Measurements from ENCODE around the gene ABCC6. TPM values are rescaled to one million over a fixed set of nuclear protein-coding genes. Genes with fewer than 3 reads are reported as not detected.
"Not testable (repeated sequence)": the region's sequence is repeated elsewhere in the genome, so short reads cannot be mapped to it uniquely, and the experiment has no call there.

The ABCC6 gene
- total RNA-seq: 1 to 10 TPM in 1 of 2 donors, under 1 TPM in 1; 0.41 to 1.5 TPM

DNA sequence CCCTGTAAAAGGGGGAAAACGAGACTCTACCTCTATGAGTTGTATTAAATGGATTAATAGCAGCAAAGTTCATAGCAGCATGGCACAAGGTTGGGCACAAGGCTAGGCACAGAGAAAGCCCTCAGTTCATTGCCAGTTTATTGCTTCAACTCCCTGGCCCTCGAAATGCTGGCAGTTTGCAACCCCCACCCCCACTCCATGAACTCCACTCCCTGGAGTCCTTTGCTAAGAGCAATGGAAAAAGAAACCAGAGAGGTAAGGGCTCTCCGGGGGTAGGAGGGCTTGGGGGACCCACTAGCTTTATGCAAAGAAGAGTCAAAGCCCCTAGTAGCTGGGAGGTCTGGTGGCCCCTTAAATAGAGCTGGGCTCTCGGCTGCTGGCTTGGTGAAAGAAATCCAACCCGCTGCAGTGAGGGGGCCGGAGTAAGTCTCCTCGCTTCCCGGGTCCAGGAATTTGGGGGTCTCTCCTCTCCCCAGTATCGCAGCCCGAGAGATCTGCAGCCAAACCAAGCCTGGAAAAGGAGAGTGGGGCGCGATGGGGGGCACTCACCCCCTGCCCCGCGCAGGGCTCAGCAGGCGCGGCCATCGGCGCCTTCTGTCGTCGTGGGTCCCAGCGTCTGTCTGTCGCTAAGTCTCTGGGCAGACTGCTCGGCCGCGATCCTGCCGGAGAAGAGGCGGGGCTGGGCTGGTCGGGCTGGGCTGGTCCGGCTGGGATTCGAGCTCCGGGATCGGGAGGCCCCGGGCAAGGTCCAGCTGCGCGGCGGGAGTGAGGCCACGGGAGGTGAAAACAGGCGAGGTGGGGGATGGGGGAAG, at the start of gene ABCC6:
Gene ABCC6, minus strand, starts transcription at position 645 of the 812 bp plus-strand sequence. Its CDS starts 60 bp downstream, at position 585.
- peak; percentile 69 for ATAC-seq (ENCODE audit: insufficient number of reproducible peaks, low FRiP score, low read depth)
- H3K4me1 ChIP-seq (ENCODE audit: control insufficient read depth in 1 of 2, low read depth in 2 of 2); H3K9me3 ChIP-seq; H3K36me3 ChIP-seq; H3K27me3 ChIP-seq (replicated peaks; ENCODE audit: insufficient read depth); DNase-seq (ENCODE audit: low spot score); H3K27ac ChIP-seq: not testable (repeated sequence)
- peak within 1 kb of the TSS; percentile 66 for H3K4me3 ChIP-seq

DNA sequence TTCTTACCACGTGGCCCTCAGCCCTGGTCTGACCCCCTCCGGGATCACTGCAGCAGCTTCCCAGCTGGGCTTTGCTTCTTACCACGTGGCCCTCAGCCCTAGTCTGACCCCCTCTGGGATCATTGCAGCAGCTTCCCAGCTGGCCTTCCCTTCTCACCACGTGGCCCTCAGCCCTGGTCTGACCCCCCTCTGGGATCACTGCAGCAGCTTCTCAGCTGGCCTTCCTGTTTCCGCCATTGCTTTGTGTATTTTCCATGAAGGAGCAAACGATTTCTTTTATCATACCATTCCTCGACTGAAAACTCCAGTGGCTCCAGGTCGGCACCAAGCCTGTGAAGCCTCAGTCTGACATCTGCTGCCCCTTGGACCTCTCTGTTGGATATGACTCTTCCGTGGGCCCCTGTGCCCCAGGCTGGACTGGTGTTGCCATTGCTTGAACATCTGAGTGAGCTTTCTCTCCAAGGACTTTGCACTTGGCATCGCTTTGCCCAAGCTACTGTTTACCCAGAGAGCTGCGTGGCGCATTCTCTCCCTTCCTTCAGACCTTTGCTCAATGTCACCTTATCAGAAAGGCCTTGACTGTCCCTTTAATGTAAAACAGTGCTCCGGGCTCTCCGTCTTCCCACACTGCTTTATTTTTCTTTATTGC, 49.4 kb upstream of the ABCC6 start:
- H3K4me3 ChIP-seq; DNase-seq (ENCODE audit: low spot score); H3K36me3 ChIP-seq; H3K9me3 ChIP-seq; H3K4me1 ChIP-seq (ENCODE audit: control insufficient read depth in 1 of 2, low read depth in 2 of 2); H3K27ac ChIP-seq; ATAC-seq (ENCODE audit: insufficient number of reproducible peaks, low FRiP score, low read depth); H3K27me3 ChIP-seq (replicated peaks; ENCODE audit: insufficient read depth): not testable (repeated sequence)

DNA sequence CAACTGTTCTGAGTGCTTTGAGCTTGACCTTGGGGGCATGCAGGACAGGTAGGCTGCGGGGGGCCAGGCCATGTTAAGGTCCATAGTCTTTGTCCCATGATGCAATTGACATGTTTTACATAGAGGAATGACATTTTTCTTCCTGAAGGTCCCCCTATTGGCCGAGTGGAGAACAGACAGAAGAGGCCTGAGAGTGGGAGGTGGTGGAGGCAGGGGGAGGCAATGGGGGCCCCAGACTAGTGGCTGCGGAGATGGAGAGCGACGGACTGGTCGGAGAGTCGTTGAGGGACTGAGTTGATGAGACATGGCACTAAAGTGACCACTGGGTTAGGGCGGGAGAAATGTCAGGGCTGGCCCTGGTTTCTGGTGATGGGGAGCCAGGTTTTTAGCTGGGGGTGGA, 48.4 kb upstream of the ABCC6 start:
- not testable (repeated sequence) for DNase-seq (ENCODE audit: low spot score); ATAC-seq (ENCODE audit: insufficient number of reproducible peaks, low FRiP score, low read depth)

DNA sequence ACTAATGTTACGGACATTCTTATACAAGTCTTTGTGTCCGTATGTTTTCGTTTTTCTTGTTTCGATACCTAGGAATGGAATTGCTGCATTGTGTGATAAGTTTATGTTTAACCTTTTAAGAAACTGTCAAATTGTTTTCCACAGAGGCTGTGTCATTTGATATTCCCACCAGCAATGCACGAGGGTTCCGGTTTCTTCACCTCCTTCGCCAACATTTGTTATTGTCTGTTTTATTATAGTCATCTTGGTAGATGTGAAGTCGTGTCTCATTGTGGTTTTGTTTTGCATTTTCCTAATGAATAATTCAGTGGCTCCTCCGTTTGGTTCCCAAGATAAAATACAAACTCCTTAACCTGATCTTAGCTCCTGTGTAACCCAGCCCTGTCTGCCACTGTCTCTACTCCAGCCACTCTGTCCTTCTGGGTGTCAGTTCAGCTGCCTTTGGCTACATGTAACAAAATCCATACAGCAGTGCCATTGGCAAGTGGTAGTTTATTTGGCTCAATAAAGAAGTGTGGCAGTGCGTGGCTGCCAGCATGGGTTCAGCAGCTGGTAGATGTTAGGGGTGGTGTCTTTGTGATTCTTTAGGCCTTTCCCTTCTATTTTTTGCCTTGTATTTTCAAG, 45.0 kb upstream of the ABCC6 start:
- H3K27me3 ChIP-seq (replicated peaks; ENCODE audit: insufficient read depth); H3K9me3 ChIP-seq; DNase-seq (ENCODE audit: low spot score); ATAC-seq (ENCODE audit: insufficient number of reproducible peaks, low FRiP score, low read depth); H3K4me1 ChIP-seq (ENCODE audit: control insufficient read depth in 1 of 2, low read depth in 2 of 2); H3K27ac ChIP-seq; H3K36me3 ChIP-seq; H3K4me3 ChIP-seq: not testable (repeated sequence)

More for the DNA sequence above, 48.4 kb upstream of the ABCC6 start:
- H3K36me3 ChIP-seq; H3K27me3 ChIP-seq (replicated peaks; ENCODE audit: insufficient read depth); H3K4me1 ChIP-seq (ENCODE audit: control insufficient read depth in 1 of 2, low read depth in 2 of 2); H3K27ac ChIP-seq; H3K4me3 ChIP-seq; H3K9me3 ChIP-seq: not testable (repeated sequence)

GRCh38 chr16:16267708-16268107, 44.4 kb upstream of the ABCC6 start:
- H3K36me3 ChIP-seq; DNase-seq (ENCODE audit: low spot score); H3K27ac ChIP-seq; H3K27me3 ChIP-seq (replicated peaks; ENCODE audit: insufficient read depth); ATAC-seq (ENCODE audit: insufficient number of reproducible peaks, low FRiP score, low read depth); H3K4me3 ChIP-seq; H3K9me3 ChIP-seq; H3K4me1 ChIP-seq (ENCODE audit: control insufficient read depth in 1 of 2, low read depth in 2 of 2): not testable (repeated sequence)

DNA sequence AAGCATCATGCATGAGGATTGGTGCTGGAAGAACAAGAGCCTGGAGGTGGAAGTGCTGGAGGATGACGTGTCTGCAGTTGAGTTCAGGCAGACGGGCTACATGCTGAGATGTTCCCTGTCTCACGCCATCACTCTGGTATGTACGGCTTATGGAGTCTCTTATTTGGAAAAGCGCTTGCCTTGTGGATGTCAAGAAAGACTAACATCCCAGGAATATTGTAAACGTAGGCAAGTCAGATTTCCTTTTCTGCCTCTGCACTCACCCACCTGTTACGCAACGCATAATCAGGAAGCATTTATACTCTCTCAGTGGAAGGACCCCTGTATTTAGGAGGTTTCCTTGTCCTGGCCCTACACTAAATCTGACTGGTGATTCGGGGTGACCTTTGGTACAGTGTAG, 41.8 kb upstream of the ABCC6 start:
- ATAC-seq (ENCODE audit: insufficient number of reproducible peaks, low FRiP score, low read depth); H3K4me3 ChIP-seq; H3K9me3 ChIP-seq; H3K36me3 ChIP-seq; H3K27ac ChIP-seq; H3K4me1 ChIP-seq (ENCODE audit: control insufficient read depth in 1 of 2, low read depth in 2 of 2); H3K27me3 ChIP-seq (replicated peaks; ENCODE audit: insufficient read depth); DNase-seq (ENCODE audit: low spot score): not testable (repeated sequence)

DNA sequence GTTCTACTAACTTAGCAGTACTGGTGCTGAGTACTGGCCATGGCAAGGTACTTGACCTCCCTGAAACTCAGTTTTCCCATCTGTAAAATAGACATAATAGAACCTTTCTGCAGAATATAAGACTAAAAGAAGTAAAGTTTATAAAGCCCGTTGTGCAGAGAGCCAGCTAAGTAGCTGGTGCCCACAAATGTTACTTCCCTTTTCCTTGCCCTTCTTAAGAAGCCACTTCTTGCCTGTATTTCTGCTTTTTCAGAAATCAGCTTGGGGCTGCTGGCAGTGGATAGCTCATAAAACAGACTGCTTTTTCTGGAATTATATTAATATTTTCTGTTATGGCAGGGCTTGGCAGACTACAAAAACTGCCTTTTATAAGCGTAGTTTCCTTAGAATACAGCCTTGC, 40.7 kb upstream of the ABCC6 start:
- not testable (repeated sequence) for H3K36me3 ChIP-seq; ATAC-seq (ENCODE audit: insufficient number of reproducible peaks, low FRiP score, low read depth); H3K4me3 ChIP-seq; H3K27ac ChIP-seq; H3K27me3 ChIP-seq (replicated peaks; ENCODE audit: insufficient read depth); H3K4me1 ChIP-seq (ENCODE audit: control insufficient read depth in 1 of 2, low read depth in 2 of 2); DNase-seq (ENCODE audit: low spot score); H3K9me3 ChIP-seq

DNA sequence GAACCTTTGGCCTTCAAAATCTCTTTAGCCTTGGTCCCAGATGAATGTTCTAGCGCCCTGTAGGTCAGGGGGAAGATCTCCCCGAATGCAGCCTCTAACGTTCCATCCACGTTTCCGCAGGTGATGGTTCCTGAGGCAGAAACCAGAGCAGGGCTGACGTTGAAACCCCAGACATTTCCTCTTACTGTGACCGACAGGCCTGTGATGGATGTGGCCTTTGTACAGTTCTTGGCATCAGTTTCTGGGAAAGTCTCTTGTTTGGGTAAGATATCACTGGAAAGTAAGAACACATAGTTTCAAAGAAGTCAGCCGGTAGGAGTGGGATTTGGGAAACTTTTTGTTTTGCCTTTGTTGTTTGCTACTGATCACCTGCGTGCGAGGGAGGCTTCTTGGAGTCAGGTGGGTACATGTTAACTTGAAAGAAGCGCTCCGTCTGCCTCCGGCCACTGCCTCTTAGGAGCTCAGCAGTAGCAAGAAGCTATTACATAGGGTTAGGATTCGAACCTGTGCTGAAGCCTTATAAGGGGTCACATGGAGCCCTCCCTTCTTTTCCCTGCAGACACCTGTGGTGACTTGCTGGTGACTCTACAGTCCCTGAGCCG, 39.8 kb upstream of the ABCC6 start:
- H3K4me1 ChIP-seq (ENCODE audit: control insufficient read depth in 1 of 2, low read depth in 2 of 2); H3K4me3 ChIP-seq; DNase-seq (ENCODE audit: low spot score); H3K9me3 ChIP-seq; H3K36me3 ChIP-seq; H3K27ac ChIP-seq; ATAC-seq (ENCODE audit: insufficient number of reproducible peaks, low FRiP score, low read depth); H3K27me3 ChIP-seq (replicated peaks; ENCODE audit: insufficient read depth): not testable (repeated sequence)

GRCh38 chr16:16259971-16260370, 36.7 kb upstream of the ABCC6 start:
- H3K27me3 ChIP-seq (replicated peaks; ENCODE audit: insufficient read depth); H3K27ac ChIP-seq; DNase-seq (ENCODE audit: low spot score); H3K4me3 ChIP-seq; H3K36me3 ChIP-seq; H3K4me1 ChIP-seq (ENCODE audit: control insufficient read depth in 1 of 2, low read depth in 2 of 2); ATAC-seq (ENCODE audit: insufficient number of reproducible peaks, low FRiP score, low read depth); H3K9me3 ChIP-seq: not testable (repeated sequence)

DNA sequence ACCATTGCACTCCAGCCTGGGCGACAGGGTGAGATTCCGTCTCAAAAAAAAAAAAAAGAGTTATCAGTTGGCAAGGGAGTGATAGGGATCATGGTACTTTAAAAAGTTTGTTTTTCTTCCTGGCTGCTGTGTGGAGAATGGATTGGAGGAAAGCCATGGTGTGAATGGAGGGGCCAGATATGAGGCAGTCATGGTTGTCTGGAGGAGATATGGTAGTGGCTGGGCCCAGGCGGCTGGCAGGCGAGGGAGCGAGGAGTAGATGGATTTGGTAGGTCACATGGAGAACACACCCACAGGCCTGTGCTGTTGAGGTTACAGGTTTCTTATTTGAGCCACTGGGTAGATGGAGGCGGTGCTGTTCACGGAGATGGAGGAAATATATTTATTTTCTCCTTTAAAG, 35.5 kb upstream of the ABCC6 start:
- not testable (repeated sequence) for H3K9me3 ChIP-seq; H3K36me3 ChIP-seq; DNase-seq (ENCODE audit: low spot score); H3K4me3 ChIP-seq; ATAC-seq (ENCODE audit: insufficient number of reproducible peaks, low FRiP score, low read depth); H3K4me1 ChIP-seq (ENCODE audit: control insufficient read depth in 1 of 2, low read depth in 2 of 2); H3K27me3 ChIP-seq (replicated peaks; ENCODE audit: insufficient read depth); H3K27ac ChIP-seq

GRCh38 chr16:16257301-16257923, 34.1 kb upstream of the ABCC6 start:
- H3K4me3 ChIP-seq; H3K36me3 ChIP-seq; ATAC-seq (ENCODE audit: insufficient number of reproducible peaks, low FRiP score, low read depth); H3K4me1 ChIP-seq (ENCODE audit: control insufficient read depth in 1 of 2, low read depth in 2 of 2); H3K27ac ChIP-seq; H3K27me3 ChIP-seq (replicated peaks; ENCODE audit: insufficient read depth); H3K9me3 ChIP-seq; DNase-seq (ENCODE audit: low spot score): not testable (repeated sequence)

- not testable (repeated sequence) for DNase-seq (ENCODE audit: low spot score)
These were observed 29.1 kb upstream of the ABCC6 start for GRCh38 chr16:16252377-16252776.

More at GRCh38 chr16:16252377-16252776, 29.1 kb upstream of the ABCC6 start:
- not testable (repeated sequence) for H3K4me1 ChIP-seq (ENCODE audit: control insufficient read depth in 1 of 2, low read depth in 2 of 2); H3K27me3 ChIP-seq (replicated peaks; ENCODE audit: insufficient read depth); H3K36me3 ChIP-seq; H3K4me3 ChIP-seq; H3K9me3 ChIP-seq; H3K27ac ChIP-seq; ATAC-seq (ENCODE audit: insufficient number of reproducible peaks, low FRiP score, low read depth)
